Nucleus accumbens (tissue), 56 donors: ENCODE measurements around the gene TKTL2.

Experiments
- DNase-seq, 56 donors: peaks; one replicate each; lab custom pipeline; 2025; lab: John Stamatoyannopoulos, UW

Gene TKTL2, protein sequence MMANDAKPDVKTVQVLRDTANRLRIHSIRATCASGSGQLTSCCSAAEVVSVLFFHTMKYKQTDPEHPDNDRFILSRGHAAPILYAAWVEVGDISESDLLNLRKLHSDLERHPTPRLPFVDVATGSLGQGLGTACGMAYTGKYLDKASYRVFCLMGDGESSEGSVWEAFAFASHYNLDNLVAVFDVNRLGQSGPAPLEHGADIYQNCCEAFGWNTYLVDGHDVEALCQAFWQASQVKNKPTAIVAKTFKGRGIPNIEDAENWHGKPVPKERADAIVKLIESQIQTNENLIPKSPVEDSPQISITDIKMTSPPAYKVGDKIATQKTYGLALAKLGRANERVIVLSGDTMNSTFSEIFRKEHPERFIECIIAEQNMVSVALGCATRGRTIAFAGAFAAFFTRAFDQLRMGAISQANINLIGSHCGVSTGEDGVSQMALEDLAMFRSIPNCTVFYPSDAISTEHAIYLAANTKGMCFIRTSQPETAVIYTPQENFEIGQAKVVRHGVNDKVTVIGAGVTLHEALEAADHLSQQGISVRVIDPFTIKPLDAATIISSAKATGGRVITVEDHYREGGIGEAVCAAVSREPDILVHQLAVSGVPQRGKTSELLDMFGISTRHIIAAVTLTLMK

DNA sequence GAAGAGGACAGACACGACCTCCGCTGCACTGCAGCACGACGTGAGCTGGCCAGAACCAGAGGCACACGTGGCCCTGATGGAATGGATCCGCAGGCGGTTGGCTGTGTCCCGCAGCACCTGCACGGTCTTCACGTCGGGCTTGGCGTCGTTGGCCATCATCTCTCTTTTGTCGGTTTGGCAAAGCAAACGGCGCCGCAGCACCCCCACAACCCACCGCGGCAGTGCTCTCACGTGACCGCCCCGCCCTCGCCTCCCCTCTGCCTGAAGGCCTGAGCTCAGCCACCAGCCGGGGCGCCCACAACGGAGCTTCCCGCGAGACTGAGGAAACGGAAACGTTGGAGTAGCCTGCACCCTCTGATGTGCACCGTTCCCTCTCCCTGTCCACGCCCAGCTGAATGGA lies at the start of gene TKTL2:
Gene TKTL2, minus strand, starts transcription at position 179 of the 400 bp plus-strand sequence. Its CDS starts 20 bp downstream, at position 159.
- DNase-seq: no peak

DNA sequence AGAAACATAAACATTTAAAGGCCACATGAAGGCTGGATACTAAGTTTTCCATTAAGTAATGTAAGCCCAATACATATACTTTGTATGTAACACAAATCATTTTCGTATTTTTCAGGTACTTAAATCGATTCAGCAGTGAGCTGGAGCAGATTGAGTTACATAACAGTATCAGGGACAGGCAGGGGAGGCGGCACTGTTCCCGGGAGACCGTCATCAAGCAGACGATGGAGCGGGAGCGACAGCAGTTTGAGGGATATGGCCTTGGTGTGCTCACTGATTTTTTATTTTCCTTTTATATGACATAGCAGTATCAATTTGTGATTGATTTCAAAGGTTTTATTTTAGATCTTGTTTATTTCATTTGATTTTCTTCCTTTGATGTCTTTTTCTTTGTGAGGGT lies 41.6 kb upstream of the TKTL2 start:
- peak in 19 of 56 donors; percentile 0 to 57 (median 9) for DNase-seq

DNA sequence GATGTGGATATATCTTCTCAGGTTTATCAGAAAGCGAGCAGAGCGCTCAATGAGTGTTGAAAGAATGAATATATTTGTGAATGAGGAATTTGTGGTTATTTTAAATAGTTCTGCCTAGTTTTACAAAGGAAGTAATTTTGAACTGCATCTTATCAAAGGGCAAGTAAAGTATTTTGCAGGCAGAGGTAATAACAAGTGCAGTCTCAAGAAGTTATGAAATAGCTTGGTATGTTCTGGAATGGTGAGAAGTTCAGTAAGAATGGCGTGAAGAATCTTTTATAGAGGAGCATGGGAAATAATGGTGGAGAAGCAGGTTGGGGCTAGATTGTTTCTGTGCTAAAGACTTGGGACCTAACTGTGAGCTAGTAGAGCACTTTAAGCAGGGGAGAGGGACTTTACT lies 31.8 kb upstream of the TKTL2 start:
- no peak for DNase-seq

DNA sequence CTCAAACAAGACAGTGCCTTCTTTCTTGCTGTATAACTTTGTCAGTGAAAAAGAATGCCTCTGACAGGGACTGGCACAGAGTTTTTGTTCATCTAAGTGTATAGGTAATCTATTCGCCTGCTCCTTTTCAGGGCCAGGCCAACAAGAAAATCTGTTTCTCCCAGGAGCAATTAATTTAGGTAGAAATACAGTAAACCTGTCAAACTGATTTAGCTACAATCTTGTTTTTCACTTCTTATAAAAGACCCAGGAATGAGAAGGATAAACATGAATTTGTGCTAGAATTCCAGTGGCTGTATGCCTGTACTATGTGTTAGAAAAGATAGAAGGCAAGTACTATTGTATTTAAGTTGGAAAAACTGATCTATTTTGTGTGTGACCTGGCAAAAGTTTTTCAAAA lies 27.0 kb upstream of the TKTL2 start:
- DNase-seq: no peak

DNA sequence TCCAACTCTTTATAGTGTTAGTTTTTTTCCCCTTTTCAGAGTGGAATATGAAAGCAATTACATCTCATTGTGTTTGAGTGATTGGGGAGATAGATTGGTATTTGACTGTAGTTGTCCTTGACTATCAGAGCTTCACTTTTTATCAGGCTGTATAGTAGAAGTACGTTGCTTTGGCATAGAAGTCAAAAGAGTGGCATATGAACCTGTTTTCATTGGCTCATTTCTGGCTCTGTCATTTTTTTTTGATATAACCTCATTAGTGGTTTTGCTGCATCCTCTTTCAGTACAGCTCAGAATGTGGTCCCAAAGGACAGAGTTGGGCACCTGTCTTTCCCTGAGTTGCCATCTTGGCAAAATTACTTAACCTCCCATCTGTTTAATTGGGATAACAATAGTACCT lies 22.3 kb upstream of the TKTL2 start:
- DNase-seq: no peak

DNA sequence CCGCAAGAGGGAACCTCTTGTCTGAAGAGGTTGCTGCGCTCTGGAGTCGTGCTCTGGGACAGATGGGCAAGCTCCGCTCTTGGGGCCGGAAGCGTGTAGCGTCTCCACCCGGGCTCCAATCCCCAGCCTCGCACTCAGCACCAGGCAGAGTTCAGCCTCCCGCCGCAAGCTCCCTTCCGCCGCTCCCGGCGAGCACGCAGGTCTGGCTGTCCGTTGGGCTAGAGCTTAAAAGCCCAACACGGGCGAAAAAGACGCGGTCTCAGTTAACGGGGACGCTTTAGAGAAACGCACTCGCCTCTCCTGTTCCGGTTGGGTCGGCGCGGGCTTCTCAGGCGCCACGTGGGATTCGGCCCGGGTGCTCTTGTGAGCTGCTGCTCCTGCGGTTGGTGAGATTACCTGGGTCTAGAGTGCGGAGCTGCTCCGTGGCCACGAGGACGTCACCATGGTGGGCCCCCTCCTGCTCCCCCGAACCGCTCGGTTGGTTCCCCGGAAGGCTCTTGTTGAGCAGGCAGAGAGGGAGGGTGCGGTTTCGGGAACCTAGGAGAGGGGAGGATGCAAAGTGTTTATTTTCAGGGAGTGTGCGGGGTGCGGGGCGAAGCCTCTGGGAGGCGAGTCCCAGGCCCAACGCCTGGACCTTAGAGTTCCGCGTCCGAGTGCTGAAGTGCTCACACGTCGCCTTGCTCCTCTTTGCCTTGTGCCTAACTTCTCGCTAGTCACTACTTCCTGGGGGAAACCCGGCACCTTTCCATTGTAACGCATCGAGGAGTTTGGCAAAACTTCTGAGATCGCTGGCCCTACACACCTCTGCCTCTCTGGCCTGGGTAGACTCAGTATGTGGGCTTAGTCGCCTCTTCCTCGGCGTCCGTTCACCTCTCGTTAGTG lies 21.0 kb upstream of the TKTL2 start, which contains the start of gene TMA16:
Gene TMA16, plus strand, starts transcription at position 331 of the 882 bp plus-strand sequence. Its CDS starts 112 bp downstream, at position 443.
- peak; percentile 26 to 91 (median 74) for DNase-seq

DNA sequence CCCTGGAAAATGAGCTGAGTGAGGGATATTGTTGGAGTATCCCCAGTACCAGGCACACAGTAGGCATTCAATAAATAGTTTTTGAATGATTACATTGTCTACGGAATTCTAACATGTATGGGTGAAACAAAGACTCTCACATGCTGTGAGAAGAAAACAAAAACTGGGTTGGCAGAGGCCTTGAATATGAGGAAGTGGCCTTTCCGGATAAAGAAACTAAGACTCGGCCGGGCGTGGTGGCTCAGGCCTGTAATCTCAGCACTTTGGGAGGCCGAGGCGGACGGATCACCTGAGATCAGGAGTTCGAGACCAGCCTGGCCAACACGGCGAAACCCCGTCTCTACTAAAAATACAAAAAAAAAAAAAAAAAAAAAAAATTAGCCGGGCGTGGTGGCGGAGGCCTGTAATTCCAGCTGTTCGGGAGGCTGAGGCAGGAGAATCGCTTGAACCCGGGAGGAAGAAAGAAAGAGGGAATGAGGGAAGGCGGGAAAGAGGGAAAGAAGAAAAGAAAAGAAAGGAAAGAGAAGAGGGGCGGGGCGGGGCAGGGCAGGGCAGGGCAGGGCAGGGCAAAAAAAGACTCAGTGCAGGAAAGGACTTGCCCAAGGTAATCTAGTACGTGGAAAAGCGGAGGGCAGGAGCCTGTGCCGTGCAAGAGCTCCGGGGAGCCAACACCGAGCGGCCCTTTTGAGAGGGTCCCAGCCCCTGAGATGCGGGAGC lies 20.2 kb upstream of the TKTL2 start:
- peak in 4 of 56 donors; percentile 2 to 7 (median 3) for DNase-seq

DNA sequence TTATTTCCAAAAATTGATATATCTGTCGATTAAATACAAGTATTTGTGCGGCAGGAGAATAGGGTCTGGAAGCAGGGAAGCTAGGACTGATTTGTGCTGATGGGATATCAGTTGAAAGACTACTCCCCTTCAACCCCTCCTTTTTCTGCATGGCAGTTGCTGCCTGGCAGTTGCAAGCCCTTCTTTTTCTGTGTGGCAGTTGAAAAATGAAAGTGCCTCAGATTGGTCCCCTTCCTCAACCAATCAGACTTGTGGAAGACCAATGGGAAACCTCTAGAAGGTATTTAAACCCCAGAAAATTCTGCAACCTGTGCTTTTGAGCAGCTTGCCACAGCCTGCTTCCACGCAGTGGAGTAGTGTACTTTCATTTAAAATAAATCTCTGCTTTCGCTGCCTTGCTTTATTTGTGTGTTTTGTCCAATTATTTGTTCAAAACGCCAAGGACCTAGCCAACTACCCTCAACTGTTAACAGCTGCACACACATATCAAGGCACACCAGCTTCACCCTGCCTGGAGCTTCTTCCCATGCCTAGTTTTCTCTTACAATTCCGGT lies 19.5 kb upstream of the TKTL2 start:
- DNase-seq: peak in 3 of 56 donors; percentile 2 to 10 (median 8)

DNA sequence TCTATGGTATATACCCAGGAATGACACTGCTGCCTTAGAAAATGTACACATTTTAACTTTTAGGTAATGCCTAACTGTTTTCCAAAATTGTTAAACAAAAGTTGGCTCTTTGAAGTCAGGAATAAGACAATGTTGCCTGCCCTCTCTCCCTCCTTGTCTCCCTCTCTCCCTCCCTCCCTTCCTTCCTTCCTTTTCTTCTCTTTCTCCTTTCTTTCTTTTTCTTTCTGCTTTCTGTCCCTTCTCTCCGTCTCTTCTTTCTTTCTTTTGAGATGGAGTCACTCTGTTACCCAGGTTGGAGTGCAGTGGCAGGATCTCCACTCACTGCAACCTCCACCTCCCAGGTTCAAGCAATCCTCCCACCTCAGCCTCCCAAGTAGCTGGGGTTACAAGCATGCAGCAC lies 16.4 kb upstream of the TKTL2 start:
- DNase-seq: no peak

DNA sequence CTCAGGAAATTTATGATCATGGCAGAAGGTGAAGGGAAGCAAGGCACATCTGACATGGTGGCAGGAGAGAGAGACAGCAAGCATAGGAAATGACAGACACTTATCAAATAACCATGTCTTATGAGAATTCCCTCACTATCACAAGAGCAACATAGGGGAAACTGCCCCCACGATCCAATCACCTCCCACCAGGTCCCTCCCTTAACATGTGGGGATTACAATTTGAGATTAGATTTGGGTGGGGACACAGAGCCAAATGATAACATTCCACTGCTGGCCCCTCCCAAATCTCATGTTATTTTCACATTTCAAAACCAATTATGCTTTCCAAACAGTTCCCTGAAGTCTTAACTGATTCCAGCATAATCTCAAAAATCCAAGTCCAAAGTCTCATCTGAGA lies 12.8 kb upstream of the TKTL2 start:
- DNase-seq: no peak

DNA sequence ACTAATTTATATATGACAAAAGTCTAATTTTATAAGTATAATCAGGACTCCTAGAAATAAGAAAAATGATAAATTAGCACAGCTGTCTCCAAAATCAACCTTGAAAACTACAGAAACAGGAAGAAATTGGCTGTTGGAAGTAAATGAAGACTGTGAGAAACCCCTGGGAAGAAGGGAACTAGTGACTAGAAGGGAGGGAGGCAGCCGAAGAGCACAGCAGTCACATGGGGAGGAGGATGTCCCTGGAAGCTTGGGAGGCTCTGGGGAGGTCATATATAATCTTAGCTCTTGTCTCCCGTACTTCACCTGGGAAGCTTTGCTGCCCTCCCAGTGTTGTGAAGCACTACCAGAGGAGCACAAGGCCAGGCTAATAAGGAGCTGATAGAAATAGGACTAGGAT lies 12.0 kb upstream of the TKTL2 start:
- DNase-seq: no peak

DNA sequence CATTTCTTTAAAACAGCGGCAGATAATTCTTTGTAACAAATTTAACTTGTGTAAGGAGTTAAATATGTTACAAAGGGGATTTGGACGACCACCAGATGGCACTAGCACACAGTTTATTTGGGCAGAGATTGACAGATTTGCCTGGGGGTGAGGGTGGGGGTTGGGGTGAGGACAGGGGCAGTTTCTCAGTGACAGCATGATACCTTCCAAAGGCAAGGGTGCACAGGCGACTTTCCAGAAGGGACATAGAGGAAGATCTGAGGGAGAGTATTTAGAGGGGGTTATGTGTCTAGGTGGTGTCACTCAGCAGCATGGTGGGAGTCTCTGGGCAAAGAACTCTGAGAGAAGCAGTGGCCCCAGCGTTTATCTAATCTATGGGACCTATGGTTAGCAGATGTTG lies 11.4 kb upstream of the TKTL2 start:
- DNase-seq: peak in 29 of 56 donors; percentile 1 to 68 (median 18)

DNA sequence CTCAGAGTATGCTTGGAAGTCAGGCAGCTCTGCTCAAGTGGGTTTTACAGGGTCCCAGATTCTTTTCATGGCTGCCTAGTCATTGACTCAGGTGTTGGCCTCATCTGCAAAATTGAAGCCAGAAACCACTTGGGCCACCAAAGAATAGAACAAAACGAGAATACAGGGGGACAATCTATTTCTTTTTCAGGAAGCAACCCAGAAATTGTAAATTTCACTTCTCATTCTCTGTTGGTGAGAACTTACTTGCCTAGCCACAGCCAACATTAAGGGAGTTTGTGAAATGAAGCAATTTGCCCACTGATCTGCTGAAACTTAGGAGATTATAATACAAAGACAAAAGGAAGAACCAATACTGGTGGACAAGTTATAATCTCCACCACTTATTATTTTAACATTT lies 8.6 kb upstream of the TKTL2 start:
- no peak for DNase-seq

DNA sequence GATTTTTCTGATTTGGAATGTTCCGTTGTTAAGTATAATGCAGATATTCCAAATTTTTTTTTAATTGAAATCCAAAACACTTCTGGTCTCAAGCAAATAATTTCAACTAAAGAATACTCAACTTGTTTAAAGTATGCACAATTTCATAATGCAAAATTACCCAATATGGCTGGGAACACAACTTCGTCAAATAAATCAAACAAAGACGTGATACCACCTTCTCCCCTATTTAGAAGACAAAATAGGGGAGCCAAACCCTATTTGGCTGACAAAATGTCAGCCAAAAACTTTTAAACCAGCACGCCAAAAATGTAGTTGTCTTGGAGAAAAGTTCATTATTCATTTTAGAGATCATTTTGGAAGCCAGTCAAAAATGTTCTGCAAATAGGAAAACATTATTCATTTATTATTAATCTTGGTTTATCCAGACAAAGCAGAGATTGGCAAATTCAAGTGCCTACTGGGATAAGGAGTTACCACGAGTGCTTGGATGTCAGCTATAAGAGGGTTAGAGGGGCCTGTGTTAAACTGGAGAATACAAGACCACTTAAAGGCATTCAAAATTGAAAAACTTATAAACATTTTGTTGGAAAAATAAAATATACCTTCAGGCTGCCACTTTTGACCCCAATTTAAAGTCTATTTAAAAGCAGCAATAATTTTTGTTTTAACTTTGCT lies 3.3 kb upstream of the TKTL2 start:
- DNase-seq: no peak

DNA sequence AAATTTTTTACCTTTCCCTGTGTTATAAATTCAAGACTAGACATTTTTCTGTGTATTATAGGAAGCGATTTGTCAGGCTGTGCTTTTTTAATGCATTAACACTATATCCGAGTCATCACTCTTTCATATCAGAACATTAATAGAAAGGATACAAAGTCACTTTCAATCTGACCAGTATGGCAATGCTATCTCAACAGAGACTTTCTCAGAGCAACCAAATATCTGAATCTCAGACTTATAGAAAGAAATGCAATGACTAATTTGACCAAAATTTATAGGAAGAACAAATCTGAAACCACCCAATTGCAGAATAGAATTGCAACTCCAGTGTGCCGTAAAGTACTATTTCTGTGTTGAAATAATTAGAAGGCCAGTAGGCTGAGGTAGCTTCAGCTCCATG lies 473 bp upstream of the TKTL2 start:
- no peak for DNase-seq

DNA sequence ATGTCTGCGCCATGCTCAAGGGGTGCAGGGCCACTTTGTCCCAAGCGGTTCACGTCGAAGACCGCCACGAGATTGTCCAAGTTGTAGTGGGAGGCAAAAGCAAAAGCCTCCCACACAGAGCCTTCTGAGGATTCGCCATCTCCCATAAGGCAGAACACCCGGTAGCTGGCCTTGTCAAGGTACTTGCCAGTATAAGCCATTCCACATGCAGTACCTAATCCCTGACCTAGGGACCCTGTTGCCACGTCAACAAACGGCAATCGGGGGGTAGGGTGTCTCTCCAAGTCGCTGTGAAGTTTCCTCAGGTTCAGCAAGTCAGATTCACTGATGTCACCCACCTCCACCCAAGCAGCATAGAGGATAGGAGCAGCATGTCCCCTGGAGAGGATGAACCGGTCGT lies 424 bp downstream of the TKTL2 start:
- DNase-seq: no peak

DNA sequence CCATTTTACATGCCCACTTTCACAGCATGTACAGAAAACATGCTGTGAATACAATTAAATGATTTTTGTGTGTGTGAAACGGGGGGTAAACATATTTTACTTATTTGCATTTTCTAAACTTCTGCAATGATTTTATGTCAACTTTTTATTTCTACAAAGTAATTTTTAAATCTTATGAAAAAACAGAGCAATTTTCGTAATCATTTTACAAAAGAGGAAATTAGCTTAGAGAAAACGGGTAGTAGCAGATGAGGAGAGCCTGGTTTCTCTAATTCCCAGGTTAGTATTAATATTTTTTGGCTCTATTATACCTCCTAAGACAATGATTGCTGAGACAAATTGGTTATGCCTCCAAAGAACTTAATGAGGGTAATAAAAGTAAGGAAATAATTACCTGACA lies 3.2 kb downstream of the TKTL2 start:
- no peak for DNase-seq

DNA sequence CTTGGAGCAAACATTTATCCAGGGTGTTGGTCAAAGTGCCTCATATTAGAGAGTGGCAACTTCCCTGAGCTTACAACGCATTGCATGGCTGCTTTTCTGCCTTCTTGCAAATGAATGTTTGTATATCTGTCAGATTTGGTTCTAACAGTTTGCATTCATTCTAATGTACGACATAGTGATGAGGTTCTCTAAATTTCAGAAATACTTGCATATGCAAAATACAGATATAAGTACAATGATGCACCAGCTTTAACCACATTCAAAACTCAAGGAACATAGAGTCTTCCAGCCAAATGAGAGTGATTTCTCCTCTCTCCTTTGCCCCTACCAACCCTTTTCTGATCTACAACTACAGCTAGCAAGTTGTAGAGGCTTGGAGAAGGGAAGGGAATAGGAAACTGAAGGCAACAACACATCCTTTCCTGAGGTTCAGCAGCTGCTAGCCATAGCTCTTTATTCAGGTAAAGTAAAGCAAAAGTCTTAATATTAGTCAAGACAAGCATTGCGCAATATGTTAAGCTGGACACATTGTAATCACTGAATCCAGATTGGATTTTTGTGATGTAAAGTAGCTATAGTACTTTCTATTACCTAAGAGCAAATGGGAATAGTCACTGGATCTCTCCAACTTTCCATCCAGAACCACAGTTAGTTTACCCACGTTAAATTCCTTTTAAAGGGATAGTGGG lies 6.3 kb downstream of the TKTL2 start:
- no peak for DNase-seq

DNA sequence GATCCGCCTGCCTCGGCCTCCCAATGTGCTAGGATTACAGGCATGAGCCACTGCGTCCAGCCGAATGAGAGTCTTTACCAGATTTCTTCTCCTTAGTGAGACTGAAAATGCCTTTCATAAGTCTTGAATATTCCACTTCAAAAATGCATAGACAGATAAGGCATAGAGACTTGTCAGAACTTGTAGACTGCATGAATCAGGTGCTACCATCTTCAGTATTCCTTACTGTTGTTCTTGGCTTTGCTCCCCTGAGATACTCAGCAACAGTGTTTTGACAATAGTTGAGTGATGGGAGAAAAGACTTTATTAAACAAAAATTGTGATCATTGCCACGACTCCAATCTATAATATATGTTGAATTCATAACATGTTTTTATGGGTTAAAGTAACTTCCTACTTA lies 11.0 kb downstream of the TKTL2 start:
- DNase-seq: no peak
